H9 (cell line): ENCODE data around the gene STX7. TPM values are rescaled to one million over a fixed set of nuclear protein-coding genes. Genes with fewer than 3 reads are reported as not detected.

Source experiments
- DNase-seq: peaks from one replicate; pipeline ENCODE4 v3.0.0-alpha.2; 2017
- H2AFZ ChIP-seq: one replicate; pipeline ENCODE4 v1.6.1; 2013; ENCODE audit warnings: mild to moderate bottlenecking, low read length, control low read depth, moderate library complexity
- H2AK5ac ChIP-seq: 2 replicates; pipeline ENCODE4 v1.6.1; 2013; ENCODE audit warnings: low read length, control low read depth, mixed read lengths; ENCODE audit not compliant: insufficient read length
- H2BK120ac ChIP-seq: one replicate; pipeline ENCODE4 v1.6.1; 2013; ENCODE audit warnings: low read depth, mild to moderate bottlenecking, low read length, control low read depth, inconsistent platforms; ENCODE audit not compliant: poor library complexity, severe bottlenecking
- H2BK12ac ChIP-seq: 2 replicates; pipeline ENCODE4 v1.6.1; 2013; ENCODE audit warnings: low read length, control low read depth, mixed read lengths, low read depth; ENCODE audit not compliant: insufficient read length
- H2BK15ac ChIP-seq: 2 replicates; pipeline ENCODE4 v1.6.1; 2013; ENCODE audit warnings: low read depth, low read length, control low read depth
- H2BK20ac ChIP-seq: one replicate; pipeline ENCODE4 v1.6.1; 2013; ENCODE audit warnings: low read depth, mild to moderate bottlenecking, low read length, control low read depth, inconsistent platforms; ENCODE audit not compliant: poor library complexity, severe bottlenecking
- H2BK5ac ChIP-seq: 2 replicates; pipeline ENCODE4 v1.6.1; 2013; ENCODE audit warnings: low read length, control low read depth, mixed read lengths; ENCODE audit not compliant: insufficient read length
- H3K14ac ChIP-seq: 2 replicates; pipeline ENCODE4 v1.6.1; 2013; ENCODE audit warnings: low read length, control low read depth; ENCODE audit not compliant: insufficient read depth
- H3K18ac ChIP-seq: 2 replicates; pipeline ENCODE4 v1.6.1; 2013; ENCODE audit warnings: low read depth, mild to moderate bottlenecking, mixed read lengths, low read length, control low read depth; ENCODE audit not compliant: insufficient read length
- H3K23ac ChIP-seq: 2 replicates; pipeline ENCODE4 v1.6.1; 2013; ENCODE audit warnings: low read length, control low read depth, mixed read lengths, low read depth; ENCODE audit not compliant: insufficient read length
- H3K23me2 ChIP-seq: 2 replicates; pipeline ENCODE4 v1.6.1; 2013; ENCODE audit warnings: low read depth, mild to moderate bottlenecking, mixed read lengths, low read length, control low read depth; ENCODE audit not compliant: insufficient read length, poor library complexity, severe bottlenecking
- H3K27ac ChIP-seq: 2 replicates; pipeline ENCODE4 v1.5.1; 2013; ENCODE audit warnings: low read length, control low read depth, mixed read lengths, low read depth; ENCODE audit not compliant: insufficient read length
- H3K27me3 ChIP-seq: 2 replicates; pipeline ENCODE4 v1.6.1; 2013; ENCODE audit warnings: low read length, control low read depth, inconsistent platforms; ENCODE audit not compliant: insufficient read depth
- H3K4ac ChIP-seq: 2 replicates; pipeline ENCODE4 v1.6.1; 2013; ENCODE audit warnings: low read depth, mild to moderate bottlenecking, control low read depth, inconsistent platforms, low read length, moderate library complexity
- H3K4me1 ChIP-seq: 2 replicates; pipeline ENCODE4 v1.6.1; 2013; ENCODE audit warnings: low read length, control low read depth, inconsistent platforms; ENCODE audit not compliant: insufficient read depth
- H3K4me2 ChIP-seq: 2 replicates; pipeline ENCODE4 v1.6.1; 2013; ENCODE audit warnings: low read length, control low read depth, mixed read lengths; ENCODE audit not compliant: insufficient read length, insufficient read depth
- H3K56ac ChIP-seq: 2 replicates; pipeline ENCODE4 v1.6.1; 2013; ENCODE audit warnings: low read depth, mild to moderate bottlenecking, mixed read lengths, low read length, control low read depth; ENCODE audit not compliant: insufficient read length
- H3K79me1 ChIP-seq: 2 replicates; pipeline ENCODE4 v1.6.1; 2013; ENCODE audit warnings: low read depth, mild to moderate bottlenecking, moderate library complexity, low read length, control low read depth, inconsistent platforms; ENCODE audit not compliant: insufficient read depth, poor library complexity, severe bottlenecking
- H3K79me2 ChIP-seq: 2 replicates; pipeline ENCODE4 v1.6.1; 2013; ENCODE audit warnings: low read length, control low read depth, inconsistent platforms; ENCODE audit not compliant: insufficient read depth
- H3K9ac ChIP-seq: 2 replicates; pipeline ENCODE4 v1.6.1; 2013; ENCODE audit warnings: low read length, control low read depth, mixed read lengths; ENCODE audit not compliant: insufficient read length; ENCODE audit errors: extremely low read depth
- H3K9me3 ChIP-seq: one replicate; pipeline ENCODE4 v1.6.1; 2013; ENCODE audit warnings: low read depth, low read length, inconsistent platforms; ENCODE audit not compliant: control insufficient read depth
- H3T11ph ChIP-seq: one replicate; pipeline ENCODE4 v1.6.1; 2013; ENCODE audit warnings: mild to moderate bottlenecking, low read length, control low read depth, inconsistent platforms
- H4K20me1 ChIP-seq: one replicate; pipeline ENCODE4 v1.6.1; 2013; ENCODE audit not compliant: control insufficient read depth, insufficient read length, insufficient read depth
- H4K5ac ChIP-seq: 2 replicates; pipeline ENCODE4 v1.6.1; 2013; ENCODE audit warnings: low read depth, mild to moderate bottlenecking, mixed read lengths, low read length, control low read depth; ENCODE audit not compliant: insufficient read length
- H4K8ac ChIP-seq: replicated peaks from 2 replicates; pipeline ENCODE4 v1.6.1; 2013; ENCODE audit warnings: low read length, control low read depth, mixed read lengths, low read depth; ENCODE audit not compliant: insufficient read length
- H4K91ac ChIP-seq: 2 replicates; pipeline ENCODE4 v1.6.1; 2013; ENCODE audit warnings: low read depth, mild to moderate bottlenecking, moderate library complexity, mixed read lengths, low read length, control low read depth; ENCODE audit not compliant: insufficient read length
- H3K27ac Mint-ChIP-seq, 3 experiments: 2 replicates in 2 of 3; 3 replicates in 1 of 3; pipeline ENCODE4 v1.8.0; 2020 to 2021; ENCODE audit warnings: mixed read lengths in 3 of 3, mild to moderate bottlenecking in 1 of 3, moderate library complexity in 1 of 3
- H3K27me3 Mint-ChIP-seq: 2 replicates; pipeline ENCODE4 v1.8.0; 2021; ENCODE audit warnings: low read depth, mild to moderate bottlenecking, moderate library complexity, mixed read lengths
- H3K36me3 Mint-ChIP-seq, 3 experiments: 2 replicates in 2 of 3; 3 replicates in 1 of 3; pipeline ENCODE4 v1.8.0; 2020 to 2021; ENCODE audit warnings: low read depth in 3 of 3, mixed read lengths in 3 of 3; ENCODE audit not compliant: insufficient read depth in 1 of 3
- H3K4me1 Mint-ChIP-seq, 2 experiments: 2 replicates each; pipeline ENCODE4 v1.8.0; 2020; ENCODE audit warnings: mixed read lengths in 2 of 2
- H3K4me3 Mint-ChIP-seq, 2 experiments: 2 replicates in 1 of 2; 3 replicates in 1 of 2; pipeline ENCODE4 v1.8.0; 2020 to 2021; ENCODE audit warnings: mild to moderate bottlenecking in 2 of 2, mixed read lengths in 2 of 2, moderate library complexity in 1 of 2
- H3K9me3 Mint-ChIP-seq, 2 experiments: 2 replicates in 1 of 2; 3 replicates in 1 of 2; pipeline ENCODE4 v1.8.0; 2020; ENCODE audit warnings: mild to moderate bottlenecking in 2 of 2, mixed read lengths in 2 of 2, moderate library complexity in 1 of 2
- CTCF ChIP-seq: fragments of 200-600 bp; sonication (generic); conservative IDR thresholded peaks from 3 replicates; pipeline ENCODE4 v1.8.0; 2021; ENCODE audit warnings: antibody characterized with exemption, mild to moderate bottlenecking
- total RNA-seq: library from RNA; stranded (reverse); gene quantifications from 2 replicates; pipeline ENCODE4 v1.2.1, GENCODE V29; 2021

Gene STX7
- total RNA-seq, 1 experiment from 2014 or later = 30.0 TPM

GRCh38 chr6:132544826-132545225 lies 31.9 kb upstream of the STX7 start:
- Histone ChIP-seq H4K8ac (no peak overlapping the region), H4K91ac (no peak overlapping the region), H2AFZ (no peak overlapping the region), H4K5ac (no peak overlapping the region), H3K14ac (no peak overlapping the region), H2BK120ac (no peak overlapping the region), H2BK12ac (no peak overlapping the region), H3K79me2 (no peaks in the 10 kb centered on the region), H2BK15ac (no peak overlapping the region), H3K4me1 (peaks cover 6% of the 10 kb centered on the region; the same call in 1 of the 2 replicates), H3K56ac (no peak overlapping the region), H3K27me3 (no peaks in the 10 kb centered on the region), H3T11ph (no peak overlapping the region), H2BK5ac (no peak overlapping the region), H3K27ac (no peak overlapping the region), H2AK5ac (no peak overlapping the region), H3K18ac (no peak overlapping the region), H3K9me3 (no peaks in the 10 kb centered on the region), H2BK20ac (no peak overlapping the region), H3K79me1 (no peaks in the 10 kb centered on the region), H3K4ac (no peak overlapping the region), H4K20me1 (no peaks in the 10 kb centered on the region), H3K4me2 (no peak overlapping the region), H3K9ac (no peak overlapping the region), H3K23ac (no peak overlapping the region), H3K23me2 (no peaks in the 10 kb centered on the region)
- Mint-ChIP-seq H3K36me3 (no peaks in the 10 kb centered on the region), H3K4me1 (peaks cover 13 to 19% of the 10 kb centered on the region in 2 experiments), H3K27me3 (no peaks in the 10 kb centered on the region), H3K4me3 (no peak overlapping the region), H3K27ac (no peak overlapping the region), H3K9me3 (no peaks in the 10 kb centered on the region)
- TF ChIP-seq CTCF = no peak
- no peak for DNase-seq
